ENCODE data around the gene ADAM33. TPM values are rescaled to one million over a fixed set of nuclear protein-coding genes. Genes with fewer than 3 reads are reported as not detected.

The ADAM33 gene
- total RNA-seq, 4 donors from 2014 or later, result 2.6 to 6.4 (median 3.1) TPM

DNA sequence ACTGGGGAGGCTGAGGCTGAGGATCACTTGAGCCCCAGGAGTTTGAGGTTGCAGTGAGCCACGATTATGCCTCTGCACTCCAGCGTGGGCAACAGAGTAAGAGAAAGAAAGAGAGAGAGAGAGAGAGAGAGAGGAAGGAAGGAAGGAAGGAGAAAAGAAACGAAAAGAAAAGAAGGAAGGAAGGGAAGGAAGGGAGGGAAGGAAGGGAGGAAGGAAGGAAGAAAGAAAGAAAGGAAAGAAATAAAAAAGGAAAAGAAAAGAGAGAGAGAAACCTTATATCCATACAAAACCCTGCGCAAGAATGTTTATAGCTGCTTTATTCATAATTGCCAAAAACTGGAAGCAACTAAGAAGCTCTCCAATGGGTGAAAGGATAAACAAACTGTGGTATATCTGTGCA lies 42.5 kb upstream of the ADAM33 start:
- DNase-seq, result no peak
- in situ Hi-C loops (cut with MboI; ENCODE audit: low sequenced_read_pairs in 4 of 4) (no loop called here), intact Hi-C loops (cut with DNase I; ENCODE audit: low total_unique reads) (no loop called here)
- Histone ChIP-seq H3K27ac (no peak overlapping the region), H3K9me3 (no peaks in the 10 kb centered on the region), H3K27me3 (peaks cover 3 to 7% (median 4%) of the 10 kb centered on the region in 3 donors), H3K4me1 (peaks cover 0 to 7% of the 10 kb centered on the region in 2 donors), H3K4me3 (no peak overlapping the region), H3K36me3 (no peaks in the 10 kb centered on the region)
- no peak for TF ChIP-seq POLR2A (IDR thresholded peaks at IDR 0.05)
- TF ChIP-seq, protein P1, sequence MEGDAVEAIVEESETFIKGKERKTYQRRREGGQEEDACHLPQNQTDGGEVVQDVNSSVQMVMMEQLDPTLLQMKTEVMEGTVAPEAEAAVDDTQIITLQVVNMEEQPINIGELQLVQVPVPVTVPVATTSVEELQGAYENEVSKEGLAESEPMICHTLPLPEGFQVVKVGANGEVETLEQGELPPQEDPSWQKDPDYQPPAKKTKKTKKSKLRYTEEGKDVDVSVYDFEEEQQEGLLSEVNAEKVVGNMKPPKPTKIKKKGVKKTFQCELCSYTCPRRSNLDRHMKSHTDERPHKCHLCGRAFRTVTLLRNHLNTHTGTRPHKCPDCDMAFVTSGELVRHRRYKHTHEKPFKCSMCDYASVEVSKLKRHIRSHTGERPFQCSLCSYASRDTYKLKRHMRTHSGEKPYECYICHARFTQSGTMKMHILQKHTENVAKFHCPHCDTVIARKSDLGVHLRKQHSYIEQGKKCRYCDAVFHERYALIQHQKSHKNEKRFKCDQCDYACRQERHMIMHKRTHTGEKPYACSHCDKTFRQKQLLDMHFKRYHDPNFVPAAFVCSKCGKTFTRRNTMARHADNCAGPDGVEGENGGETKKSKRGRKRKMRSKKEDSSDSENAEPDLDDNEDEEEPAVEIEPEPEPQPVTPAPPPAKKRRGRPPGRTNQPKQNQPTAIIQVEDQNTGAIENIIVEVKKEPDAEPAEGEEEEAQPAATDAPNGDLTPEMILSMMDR (IDR thresholded peaks at IDR 0.05 in 4 of 5, conservative IDR thresholded peaks at IDR 0.05 in 1 of 5), result no peak
- no peak for ATAC-seq

DNA sequence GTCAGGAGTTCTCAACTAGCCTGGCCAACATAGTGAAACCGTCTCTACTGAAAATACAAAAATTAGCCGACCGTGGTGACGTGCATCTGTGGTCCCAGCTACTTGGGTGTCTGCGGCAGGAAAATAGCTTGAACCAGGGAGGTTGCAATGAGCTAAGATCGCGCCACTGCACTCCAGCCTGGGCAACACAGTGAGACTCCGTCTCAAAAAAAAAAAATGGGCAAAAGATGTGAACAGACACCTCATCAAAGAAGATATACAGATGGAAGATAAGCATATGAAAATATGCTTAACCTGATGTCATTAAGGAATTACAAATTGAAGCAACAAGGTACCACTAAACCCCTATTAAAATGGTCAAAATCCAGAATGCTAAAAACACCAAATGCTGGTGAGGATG lies 41.5 kb upstream of the ADAM33 start:
- Histone ChIP-seq H3K4me1 (peaks cover 0 to 7% of the 10 kb centered on the region in 2 donors), H3K27me3 (peaks cover 3 to 7% (median 4%) of the 10 kb centered on the region in 3 donors), H3K4me3 (no peak overlapping the region), H3K27ac (no peak overlapping the region), H3K36me3 (no peaks in the 10 kb centered on the region), H3K9me3 (no peaks in the 10 kb centered on the region)
- no peak for DNase-seq
- no peak for ATAC-seq
- intact Hi-C loops (cut with DNase I; ENCODE audit: low total_unique reads), result no loop called here
- TF ChIP-seq, protein P1 (IDR thresholded peaks at IDR 0.05 in 4 of 5, conservative IDR thresholded peaks at IDR 0.05 in 1 of 5), result no peak
- no peak for TF ChIP-seq POLR2A (IDR thresholded peaks at IDR 0.05)
- in situ Hi-C loops (cut with MboI; ENCODE audit: low sequenced_read_pairs in 4 of 4), result no loop called here

DNA sequence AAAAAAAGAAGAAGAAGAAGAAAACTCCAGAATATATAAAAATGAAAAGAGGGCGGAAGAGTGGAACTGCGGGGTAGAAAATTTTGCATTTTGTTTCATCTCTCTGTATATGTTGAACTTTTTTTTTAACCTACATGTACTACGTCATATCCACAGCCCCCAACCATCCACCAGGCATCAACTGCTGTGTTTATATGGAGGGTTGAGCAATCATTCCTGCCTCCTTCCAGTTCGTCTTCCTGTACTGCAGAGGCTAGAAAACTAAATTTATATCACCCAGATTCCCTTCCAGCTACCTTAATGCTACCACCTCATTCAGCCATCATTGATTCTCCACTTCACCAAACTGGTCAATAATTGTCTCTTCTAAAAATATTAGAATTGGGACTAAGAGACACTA lies 40.1 kb upstream of the ADAM33 start:
- ATAC-seq, result no peak
- intact Hi-C loops (cut with DNase I; ENCODE audit: low total_unique reads) (no loop called here), in situ Hi-C loops (cut with MboI; ENCODE audit: low sequenced_read_pairs in 4 of 4) (no loop called here)
- no peaks in the 10 kb centered on the region for H3K36me3 ChIP-seq
- DNase-seq, result no peak
- H3K27me3 ChIP-seq, result peaks cover 0 to 7% (median 3%) of the 10 kb centered on the region in 3 donors
- H3K4me3 ChIP-seq, result no peak overlapping the region
- no peak overlapping the region for H3K27ac ChIP-seq
- no peaks in the 10 kb centered on the region for H3K9me3 ChIP-seq
- TF ChIP-seq, protein P1 (IDR thresholded peaks at IDR 0.05 in 4 of 5, conservative IDR thresholded peaks at IDR 0.05 in 1 of 5), result no peak
- no peak for TF ChIP-seq POLR2A (IDR thresholded peaks at IDR 0.05)
- no peaks in the 10 kb centered on the region for H3K4me1 ChIP-seq

DNA sequence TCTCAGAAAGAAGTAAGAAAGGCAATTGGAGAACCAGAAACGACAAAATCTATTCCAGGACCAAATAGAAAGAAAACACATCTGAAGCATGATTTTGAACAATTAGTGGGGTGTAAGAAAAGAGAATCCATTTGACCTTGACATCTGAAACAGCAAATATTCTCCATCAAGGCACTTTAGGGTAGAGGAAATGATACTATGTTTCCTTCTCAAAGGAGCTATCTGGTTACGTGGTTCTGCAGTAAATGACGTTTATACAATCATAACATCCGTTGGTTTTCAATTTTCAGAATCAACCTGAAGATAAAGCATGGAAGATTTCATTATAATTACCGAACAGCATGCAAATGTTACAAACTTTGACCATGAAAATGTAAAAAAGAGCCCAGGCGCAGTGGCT lies 38.8 kb upstream of the ADAM33 start:
- no peak overlapping the region for H3K4me3 ChIP-seq
- DNase-seq, result no peak
- TF ChIP-seq, protein P1 (IDR thresholded peaks at IDR 0.05 in 4 of 5, conservative IDR thresholded peaks at IDR 0.05 in 1 of 5), result no peak
- no peak for TF ChIP-seq POLR2A (IDR thresholded peaks at IDR 0.05)
- in situ Hi-C loops (cut with MboI; ENCODE audit: low sequenced_read_pairs in 4 of 4) (no loop called here), intact Hi-C loops (cut with DNase I; ENCODE audit: low total_unique reads) (no loop called here)
- no peak overlapping the region for H3K27ac ChIP-seq
- no peaks in the 10 kb centered on the region for H3K4me1 ChIP-seq
- peaks cover 0 to 3% (median 2%) of the 10 kb centered on the region in 3 donors for H3K27me3 ChIP-seq
- ATAC-seq, result no peak
- no peaks in the 10 kb centered on the region for H3K36me3 ChIP-seq
- H3K9me3 ChIP-seq, result no peaks in the 10 kb centered on the region

DNA sequence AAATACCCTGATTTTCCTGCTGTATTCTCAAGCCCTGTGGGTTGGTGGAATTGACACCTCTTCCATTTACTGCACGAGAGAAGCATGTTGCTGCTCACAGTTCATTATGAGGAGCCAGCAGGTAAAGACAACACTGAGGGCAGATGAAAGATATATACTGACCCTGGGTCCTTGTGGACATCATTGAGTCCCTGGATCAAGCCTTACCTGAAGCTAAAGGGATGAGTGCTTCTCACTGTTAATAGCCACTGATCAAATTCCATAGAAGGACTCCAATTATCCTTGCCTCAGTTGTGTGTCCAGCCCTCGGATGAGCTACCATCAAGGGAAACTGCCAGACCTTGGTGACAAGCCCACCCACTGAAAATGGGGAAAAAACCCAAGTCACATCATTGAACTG lies 38.3 kb upstream of the ADAM33 start:
- Histone ChIP-seq H3K4me1 (no peaks in the 10 kb centered on the region), H3K27me3 (peaks cover 0 to 3% (median 0%) of the 10 kb centered on the region in 3 donors), H3K9me3 (no peaks in the 10 kb centered on the region), H3K36me3 (no peaks in the 10 kb centered on the region), H3K27ac (no peak overlapping the region), H3K4me3 (no peak overlapping the region)
- ATAC-seq (no peak), DNase-seq (no peak)
- in situ Hi-C loops (cut with MboI; ENCODE audit: low sequenced_read_pairs in 4 of 4) (no loop called here), intact Hi-C loops (cut with DNase I; ENCODE audit: low total_unique reads) (no loop called here)
- TF ChIP-seq POLR2A (IDR thresholded peaks at IDR 0.05), result no peak

Data from gastrocnemius medialis (tissue), 4 donors.